IPS DF 19.7 (cell line): ENCODE results near the gene DSCAM.

Source experiments
- DNase-seq: peaks from one replicate; pipeline ENCODE4 v3.0.0-alpha.2; 2013; ENCODE audit warnings: low read depth, low spot score

The DSCAM gene

DNA sequence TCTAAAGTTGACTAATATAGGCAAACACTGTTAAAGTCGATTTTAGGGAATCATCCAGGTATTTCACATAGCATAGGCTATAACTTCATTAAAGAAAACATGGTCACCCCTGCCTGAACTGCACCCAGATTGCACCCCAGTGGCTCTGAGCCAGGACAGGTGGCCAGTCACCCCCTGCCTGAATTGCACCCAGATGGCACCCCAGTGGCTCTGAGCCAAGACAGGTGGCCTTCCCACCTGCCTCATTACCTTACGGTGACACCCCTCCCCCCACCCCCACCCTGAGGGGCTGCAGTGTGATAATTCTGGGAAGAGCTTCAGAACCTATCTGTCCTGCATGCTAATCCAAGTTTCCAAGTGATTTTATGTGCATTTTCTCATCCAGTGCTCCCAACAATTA, 78.9 kb downstream of the DSCAM start:
- no peak for DNase-seq

DNA sequence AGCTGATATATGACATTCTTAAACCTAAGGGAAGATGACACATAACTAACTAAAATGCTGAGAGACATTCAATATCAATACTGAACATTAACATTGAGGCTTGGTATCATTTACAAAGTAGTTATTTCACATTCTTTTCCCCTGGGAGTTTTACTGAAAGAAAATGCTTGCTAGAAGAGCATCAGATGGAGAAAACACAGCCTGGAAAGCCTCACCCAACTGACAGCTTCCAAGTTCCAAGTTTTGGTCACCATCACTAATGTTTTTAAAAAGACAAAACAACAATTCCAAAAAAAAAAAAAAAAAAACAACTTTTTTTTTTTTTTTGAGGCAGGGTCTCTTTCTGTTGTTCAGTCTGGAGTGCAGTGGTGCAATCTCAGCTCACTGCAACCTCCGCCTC, 80.6 kb downstream of the DSCAM start:
- no peak for DNase-seq

DNA sequence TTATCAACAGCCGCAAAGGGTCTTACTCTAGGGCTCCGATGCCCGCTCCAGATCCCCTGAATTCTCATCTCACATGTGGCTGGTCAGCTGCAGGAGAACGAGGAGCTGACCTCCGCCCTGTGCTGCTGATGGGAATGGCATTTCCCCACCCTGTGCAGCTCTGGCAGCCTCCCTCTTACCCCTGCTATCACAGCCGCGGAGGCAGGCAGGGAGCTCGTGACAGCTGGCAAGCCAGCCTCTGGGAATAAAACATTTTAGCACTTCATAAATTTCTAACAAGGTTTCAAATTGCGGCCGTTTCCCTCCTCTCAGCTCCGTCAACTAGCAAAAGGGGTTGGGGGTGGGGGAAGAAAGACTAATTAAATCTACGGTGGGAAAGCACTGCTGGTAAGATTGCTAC, 81.1 kb downstream of the DSCAM start:
- no peak for DNase-seq

DNA sequence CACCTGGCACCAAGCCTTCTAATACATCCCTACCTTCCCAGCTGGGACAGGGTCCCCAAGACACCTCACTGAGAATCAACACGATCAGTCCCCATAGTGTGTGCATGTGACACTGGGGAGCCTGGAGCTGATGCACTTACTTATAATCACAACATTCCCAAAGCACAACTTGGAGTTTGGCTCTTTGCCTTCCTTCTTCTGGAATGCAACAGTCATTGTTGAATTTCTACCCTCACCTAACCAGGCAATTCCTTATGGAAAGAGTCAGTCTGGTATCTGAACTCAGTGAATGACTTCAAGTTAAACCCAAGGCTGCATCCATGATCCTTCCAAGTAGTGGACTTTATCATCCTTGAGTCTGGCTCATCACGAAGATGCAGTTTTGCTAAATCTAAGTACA, 86.1 kb downstream of the DSCAM start:
- DNase-seq, result no peak

DNA sequence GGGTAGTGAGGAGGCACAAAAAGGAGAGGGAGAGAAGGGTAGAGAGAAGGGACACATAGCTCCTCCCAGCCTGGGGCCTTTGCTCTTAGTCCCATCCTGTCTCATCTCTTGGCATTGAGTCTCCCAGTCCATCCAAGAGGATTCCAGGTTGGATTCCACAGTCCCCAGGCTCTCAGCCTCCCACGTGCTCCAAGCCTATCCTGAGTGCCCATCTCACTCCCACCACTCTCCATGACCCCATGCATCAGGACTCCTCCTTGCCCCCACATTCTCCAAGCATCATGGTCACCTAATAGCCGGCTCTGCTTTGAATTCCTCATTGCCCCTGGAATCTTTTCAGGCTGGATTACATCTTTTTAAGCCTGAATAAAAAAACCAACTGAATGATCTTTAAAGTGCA, 87.9 kb downstream of the DSCAM start:
- no peak for DNase-seq

DNA sequence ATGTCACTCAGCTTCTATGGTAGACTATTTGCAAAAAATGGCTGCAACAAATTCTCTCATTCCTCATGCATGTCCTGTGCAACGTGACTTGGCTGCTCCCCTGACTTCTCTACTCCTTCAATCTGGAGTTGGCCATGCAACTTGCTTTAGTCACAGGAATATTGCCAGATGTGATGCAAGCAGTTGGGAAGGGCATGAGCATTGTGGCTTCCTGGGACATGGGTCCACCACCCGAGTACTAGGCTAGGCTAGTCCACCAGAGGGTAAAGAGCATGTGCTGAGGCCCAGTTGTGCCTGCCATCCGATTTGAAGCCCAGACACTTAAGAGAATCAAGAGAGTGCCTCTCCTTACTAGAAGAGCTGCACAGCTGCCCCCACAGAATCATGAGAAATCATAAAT, 89.6 kb downstream of the DSCAM start:
- DNase-seq, result no peak

DNA sequence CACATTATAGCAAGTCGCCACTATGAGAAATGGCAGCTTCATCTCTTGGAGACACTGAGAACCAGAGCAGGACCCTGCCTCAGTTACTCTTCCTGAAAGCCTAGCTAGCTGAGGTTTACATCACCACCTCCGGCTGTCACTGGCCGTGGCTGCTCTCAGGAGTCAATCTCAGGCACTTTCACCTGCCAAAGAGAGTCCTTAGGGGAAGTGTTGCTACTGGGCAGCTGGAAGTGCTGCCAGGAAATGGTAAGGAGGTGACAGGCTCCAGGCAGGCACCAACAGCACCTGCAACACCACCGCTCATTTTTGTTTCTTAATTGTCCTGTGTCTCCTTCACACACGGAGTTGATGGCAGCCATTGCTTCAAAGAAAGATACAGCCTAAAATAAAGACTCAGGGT, 92.5 kb downstream of the DSCAM start:
- DNase-seq, result no peak

DNA sequence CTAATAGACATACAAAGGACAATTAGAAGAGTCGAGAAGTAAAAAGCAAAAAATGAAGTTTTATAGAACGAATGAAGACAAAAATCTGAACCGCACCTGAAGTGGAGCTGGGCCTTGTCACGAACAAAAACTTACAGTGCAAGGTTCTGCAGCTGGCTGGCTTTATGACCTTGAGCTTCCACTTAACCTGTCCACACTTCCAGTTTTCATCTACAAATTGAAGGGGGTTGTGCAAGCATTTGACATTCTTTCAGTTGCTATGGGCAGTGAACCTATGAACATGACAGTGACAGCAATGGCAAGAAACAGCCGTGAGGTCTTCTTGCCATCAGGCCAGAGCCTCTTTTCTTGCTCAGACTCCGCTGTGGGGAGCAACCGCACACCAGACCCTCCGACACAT, 93.2 kb downstream of the DSCAM start:
- no peak for DNase-seq

DNA sequence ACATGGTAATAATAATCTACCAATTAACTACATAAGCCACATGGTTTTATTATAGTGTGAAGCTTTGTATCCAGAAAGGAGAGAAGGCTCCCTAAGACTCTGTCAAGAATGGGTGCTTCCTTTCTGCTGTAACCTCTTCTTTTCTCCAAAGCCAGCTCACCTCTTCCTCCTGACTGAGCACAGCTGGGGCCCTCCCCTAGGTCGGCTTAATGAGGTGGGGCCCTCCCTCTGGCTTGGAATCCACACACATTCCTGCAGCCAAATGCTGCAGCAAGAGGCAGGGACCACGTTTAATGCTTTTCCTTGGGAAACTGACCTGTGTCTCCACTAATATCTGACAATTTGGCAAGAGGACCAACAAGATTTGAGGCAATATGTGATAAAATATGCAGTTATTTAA, 94.8 kb downstream of the DSCAM start:
- no peak for DNase-seq

DNA sequence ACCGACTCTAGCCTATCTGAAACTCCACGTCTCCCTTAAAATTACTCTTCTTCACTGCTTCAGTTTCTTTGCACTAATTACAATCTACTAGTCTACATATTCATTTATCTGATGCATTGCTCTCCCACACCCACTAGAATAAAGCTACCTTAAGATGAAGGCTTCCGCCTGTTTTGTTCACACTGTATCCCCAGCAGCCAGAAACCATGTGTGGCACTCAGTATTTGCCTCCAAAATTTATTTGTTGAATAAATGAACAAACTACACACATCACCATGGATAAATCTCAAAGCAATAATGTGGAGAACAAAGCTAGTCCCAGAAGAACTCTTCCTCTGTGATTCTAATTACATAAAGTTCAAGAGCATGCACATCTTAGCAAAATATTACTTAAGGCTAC, 95.7 kb downstream of the DSCAM start:
- no peak for DNase-seq

DNA sequence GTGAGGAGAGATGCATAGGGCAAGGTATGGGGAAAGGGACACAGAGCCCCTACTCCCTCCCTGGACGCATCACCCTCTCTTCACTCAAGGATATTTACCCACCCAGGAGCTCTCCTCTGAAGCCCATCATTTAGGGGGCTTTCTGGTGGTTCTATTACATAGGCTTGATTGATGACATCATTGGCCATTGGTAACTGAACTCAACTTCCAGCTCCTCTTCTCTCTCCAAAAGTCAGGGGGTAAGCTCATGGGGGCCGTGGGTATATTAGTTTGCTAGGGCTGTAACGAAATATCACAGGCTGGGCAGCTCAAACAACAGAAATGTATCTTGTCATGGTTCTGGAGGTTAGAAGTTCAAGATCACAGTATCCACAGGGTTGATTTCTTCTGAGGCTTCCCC, 110.8 kb downstream of the DSCAM start:
- no peak for DNase-seq

DNA sequence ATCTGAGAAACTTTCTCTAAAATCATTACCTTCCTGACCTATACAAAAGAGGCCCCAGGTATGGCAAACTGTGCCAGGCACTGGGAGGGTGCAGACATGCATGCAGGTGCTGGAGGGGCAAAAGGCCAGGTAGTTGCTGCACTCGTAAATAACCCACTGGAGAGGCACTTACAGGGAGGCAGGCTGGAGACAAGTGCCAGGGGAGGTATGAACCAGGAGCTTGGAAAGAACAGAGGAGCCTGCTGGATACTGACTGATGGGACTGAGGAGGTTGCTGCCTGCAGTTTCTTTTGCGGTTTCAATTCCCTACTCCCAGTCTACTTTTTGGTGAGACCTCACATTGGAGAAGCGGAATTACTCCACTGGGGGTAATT, 113.9 kb downstream of the DSCAM start:
- no peak for DNase-seq

DNA sequence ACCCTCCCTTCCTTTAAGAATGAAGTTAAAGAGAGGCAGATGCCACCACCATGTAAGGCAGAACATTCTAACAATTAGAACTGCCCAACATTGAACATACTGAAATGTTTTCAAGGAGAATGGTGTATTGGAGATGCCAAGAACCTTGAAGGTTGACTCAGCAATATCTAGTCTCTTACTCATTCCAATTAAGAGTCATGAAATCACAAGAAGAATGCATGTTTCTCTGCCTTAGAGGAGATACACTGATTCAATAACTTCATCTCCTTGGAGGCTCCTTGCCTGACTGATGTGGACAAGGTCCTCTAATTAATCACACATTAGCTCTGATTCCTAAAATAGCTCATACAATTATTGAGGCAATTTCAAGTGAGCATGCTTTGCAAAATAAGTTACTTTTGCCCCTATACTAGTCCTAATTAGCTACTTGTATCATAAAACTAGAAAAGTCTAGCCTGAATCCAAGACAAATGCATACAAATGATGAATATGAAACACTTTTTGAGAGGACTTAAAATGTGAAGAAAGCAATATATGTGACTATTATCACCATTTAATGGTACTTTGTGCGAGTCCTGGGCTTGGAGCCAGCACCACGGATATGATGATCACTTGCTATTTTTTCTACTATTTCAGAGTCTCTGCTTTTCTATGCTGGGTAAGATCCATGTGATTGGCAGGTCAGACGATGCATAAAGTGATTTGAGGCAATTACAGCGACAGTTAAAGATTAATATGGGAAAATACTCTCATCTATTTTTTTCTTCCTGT, 114.5 kb downstream of the DSCAM start:
- DNase-seq, result no peak

DNA sequence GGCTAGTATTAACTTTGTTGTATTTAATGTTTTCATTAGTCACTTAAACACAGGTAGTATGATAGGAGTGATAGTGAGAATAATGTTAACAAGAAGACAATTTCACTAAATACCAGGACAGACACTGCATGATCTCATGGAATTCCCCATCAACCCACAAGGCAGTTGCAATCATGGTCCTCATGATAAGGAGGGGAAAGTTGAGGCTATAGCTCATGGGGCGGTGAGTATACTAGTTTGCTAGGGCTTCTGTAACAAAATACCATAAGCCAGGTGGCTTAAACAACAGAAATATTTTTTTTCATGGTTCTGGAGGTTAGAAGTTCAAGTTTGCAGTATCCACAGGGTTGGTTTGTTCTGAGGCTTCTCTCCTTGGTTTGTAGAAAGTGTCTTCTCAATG, 115.8 kb downstream of the DSCAM start:
- no peak for DNase-seq

DNA sequence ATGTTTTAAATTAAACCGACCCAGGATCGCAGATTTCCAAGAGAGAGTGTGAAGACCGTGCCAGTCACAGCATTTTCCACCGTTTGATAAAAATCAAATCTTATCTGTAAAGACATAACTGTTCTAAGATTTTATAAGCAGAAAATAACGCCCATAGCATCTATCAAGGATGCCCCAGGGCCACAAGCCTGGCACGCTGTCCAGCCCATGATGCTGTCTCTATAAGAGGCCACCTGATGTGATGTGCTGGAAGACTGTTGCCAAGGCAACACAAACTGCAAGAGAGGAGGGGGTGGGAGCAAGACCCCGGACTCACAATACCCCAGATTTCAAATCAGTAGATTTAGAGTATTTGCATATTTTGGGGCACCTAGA, 116.5 kb downstream of the DSCAM start:
- no peak for DNase-seq

DNA sequence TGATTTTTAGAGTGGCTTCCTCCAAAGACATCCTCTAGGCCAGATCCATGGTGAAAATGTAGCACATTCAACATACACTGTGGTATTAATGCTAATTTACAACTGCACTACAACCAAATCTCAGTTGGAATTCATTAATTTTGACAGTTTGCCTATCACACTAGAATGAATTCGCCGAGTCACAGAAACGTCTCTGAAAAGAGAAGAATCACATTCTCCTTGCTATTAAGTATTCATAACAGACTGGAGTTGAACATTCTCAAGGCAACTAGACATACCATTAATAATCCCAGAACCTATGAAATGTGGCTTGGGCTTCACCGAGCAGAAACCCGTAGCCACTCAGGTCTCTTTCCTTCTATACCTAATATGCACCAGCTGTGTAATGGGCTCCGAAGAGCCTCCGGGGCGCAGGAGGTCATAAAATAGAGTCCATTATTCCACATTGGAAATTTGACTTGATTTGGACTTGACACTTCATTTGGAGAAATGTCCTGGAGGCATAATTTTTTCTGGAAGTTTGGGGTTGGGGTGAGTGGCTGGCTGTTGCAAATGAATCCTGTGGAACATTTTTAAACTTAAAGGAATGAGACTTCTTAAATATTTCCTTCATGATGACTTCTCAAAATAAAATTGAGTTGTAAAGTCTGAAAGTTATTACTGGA, 117.1 kb downstream of the DSCAM start:
- no peak for DNase-seq

DNA sequence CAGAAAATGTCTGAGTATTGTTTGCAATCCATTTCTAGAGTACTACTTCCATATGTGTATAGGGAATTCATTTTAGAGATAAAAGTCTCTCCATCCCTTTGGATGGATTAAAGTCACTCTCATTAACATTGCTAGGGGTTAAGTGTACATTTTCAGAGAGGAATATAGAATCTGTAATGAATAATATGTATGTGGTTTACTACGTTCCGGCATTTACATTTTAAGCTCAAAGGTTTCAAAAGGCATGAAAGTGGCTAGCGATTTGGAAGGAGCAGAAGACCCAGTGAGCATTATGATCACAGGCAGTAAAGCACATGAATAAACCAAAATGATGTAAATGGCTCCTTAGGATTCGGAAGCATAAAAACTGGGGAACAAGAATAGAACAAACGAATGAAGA, 123.0 kb downstream of the DSCAM start:
- no peak for DNase-seq

DNA sequence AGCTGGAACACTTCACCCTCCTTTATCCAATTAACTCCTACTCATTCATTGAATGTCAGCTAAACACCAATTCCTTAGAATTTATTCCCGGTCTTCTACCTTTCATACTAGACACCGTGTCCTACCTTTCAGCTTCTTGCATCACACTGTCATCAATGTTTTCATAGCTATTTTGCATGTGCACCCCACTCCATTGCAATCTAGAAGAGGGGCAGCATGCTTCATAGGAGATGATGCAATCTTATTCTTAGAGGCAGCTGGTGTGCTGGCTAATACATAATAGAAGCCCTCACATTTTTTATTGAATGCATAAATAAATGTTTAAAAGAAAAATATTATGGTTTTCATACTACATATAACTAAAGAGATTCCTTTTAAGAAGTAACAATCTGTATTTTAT, 123.6 kb downstream of the DSCAM start:
- no peak for DNase-seq

DNA sequence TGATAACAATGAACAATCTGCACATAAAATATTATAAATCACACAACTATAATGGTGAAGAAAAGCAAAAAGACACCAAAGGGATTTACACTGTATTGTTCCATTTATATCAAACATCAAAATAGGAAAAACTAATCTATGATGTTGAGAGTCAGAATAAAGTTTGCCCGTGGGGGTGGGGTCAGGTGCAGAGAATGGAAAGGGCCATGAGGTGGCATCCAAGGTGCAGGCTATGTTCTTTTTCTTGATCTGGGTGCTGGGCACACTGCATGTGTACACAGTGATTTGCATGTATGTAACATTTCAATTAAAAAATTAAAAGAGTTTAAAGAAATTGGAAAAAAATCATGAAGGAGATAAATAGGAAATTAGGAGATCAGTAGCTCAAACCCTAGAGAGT, 127.3 kb downstream of the DSCAM start:
- DNase-seq, result no peak

DNA sequence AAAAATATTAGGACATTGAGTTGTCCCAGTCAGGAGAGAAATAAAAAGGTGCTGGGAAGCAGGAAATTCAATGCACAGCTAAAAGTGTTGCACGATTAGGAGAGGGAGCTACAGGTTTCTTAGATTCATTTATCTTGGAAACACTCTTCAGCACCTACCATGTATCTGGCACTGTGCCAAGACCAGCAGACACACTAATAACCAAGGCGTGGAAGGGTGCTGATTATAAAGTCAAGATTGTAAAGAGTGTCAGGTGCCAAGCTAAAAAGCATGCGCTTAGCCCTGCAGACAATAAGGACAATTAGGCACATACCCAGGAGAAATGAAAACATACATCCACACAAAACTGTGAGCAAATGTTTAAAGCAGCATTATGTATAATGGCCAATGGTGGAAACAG, 129.9 kb downstream of the DSCAM start:
- no peak for DNase-seq

DNA sequence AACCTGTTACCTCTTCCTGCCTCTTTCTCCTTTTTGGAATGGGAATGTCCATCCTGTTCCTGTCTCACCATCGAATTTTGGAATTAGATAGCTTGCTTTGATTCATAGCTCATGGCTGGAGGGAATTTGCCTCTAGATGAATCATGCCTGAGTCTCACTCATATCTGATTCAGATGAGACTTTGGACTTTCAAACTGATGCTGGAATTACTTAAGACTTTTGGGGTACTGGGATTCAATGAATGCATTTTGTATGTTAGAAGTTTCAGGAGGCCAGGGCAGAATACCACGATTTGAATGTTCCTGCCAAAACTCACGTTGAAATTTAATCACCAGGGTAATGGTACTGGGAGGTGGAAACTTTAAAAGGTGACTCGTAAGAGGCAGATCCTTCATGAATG, 132.4 kb downstream of the DSCAM start:
- no peak for DNase-seq

DNA sequence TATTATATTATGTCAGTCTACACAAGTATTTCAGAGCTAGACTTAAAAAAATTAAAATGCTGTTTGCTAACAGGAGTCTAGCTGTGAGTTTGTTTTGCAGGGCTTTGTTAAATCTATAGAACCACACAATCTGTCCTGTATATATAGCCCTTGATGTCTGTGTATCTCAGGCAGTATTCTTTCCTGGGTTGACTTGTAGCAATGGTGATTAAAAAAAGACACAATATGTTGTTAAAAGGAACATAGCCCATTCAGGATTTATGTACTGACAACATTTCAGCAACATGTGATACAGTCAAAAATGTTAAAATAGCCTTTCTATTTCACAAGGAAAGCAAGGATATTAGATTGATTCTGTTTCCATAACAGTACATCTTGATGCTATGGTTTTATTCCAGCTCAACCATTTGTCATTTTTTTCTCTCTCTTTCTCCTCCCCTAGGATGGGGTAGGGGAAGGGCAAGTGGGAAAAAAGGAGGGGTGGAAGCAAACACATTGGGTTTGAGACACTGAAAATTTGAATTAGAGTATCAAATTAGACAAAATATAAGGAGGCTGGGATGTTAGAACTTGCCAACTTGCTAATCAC, 139.2 kb downstream of the DSCAM start:
- DNase-seq, result no peak
